CD14-positive monocyte (primary cell): ENCODE measurements around the gene WRNIP1. TPM values are rescaled to one million over a fixed set of nuclear protein-coding genes. Genes with fewer than 3 reads are reported as not detected.
A peak's percentile ranks its signal among the peaks of the same experiment; 100 is the strongest.

Source experiments
- DNase-seq, 3 donors: peaks; one replicate each; pipeline ENCODE4 v3.0.0-alpha.2; 2011 to 2022
- H2AFZ ChIP-seq: 2 replicates; pipeline ENCODE4 v1.6.0; 2012; ENCODE audit warnings: mild to moderate bottlenecking, low read depth, low read length, inconsistent platforms; ENCODE audit not compliant: insufficient read depth, poor library complexity, severe bottlenecking
- H3K27ac ChIP-seq, 2 donors: 1 replicate in 1 of 2; 2 replicates in 1 of 2; pipeline ENCODE4 v1.5.1; 2012 to 2013; ENCODE audit warnings: low read length in 2 of 2, control low read depth in 1 of 2, inconsistent platforms in 1 of 2, low read depth in 1 of 2, mild to moderate bottlenecking in 1 of 2
- H3K27me3 ChIP-seq, 2 donors: one replicate each; pipeline versions ENCODE4 v1.6.0 to v1.6.1; 2011 to 2013; ENCODE audit warnings: low read length in 2 of 2; ENCODE audit not compliant: control insufficient read depth in 2 of 2, insufficient read depth in 2 of 2
- H3K36me3 ChIP-seq, 2 donors: replicated peaks in 1 of 2; 1 replicate in 1 of 2; 2 replicates in 1 of 2; pipeline versions ENCODE4 v1.5.1 to v1.6.1; 2012 to 2013; ENCODE audit warnings: low read length in 2 of 2, control low read depth in 1 of 2, inconsistent platforms in 1 of 2, mild to moderate bottlenecking in 1 of 2; ENCODE audit not compliant: insufficient read depth in 2 of 2, control insufficient read depth in 1 of 2
- H3K4me1 ChIP-seq, 2 donors: 1 replicate in 1 of 2; 2 replicates in 1 of 2; pipeline versions ENCODE4 v1.5.1 to v1.6.1; 2012 to 2013; ENCODE audit warnings: low read length in 2 of 2, control low read depth in 1 of 2, inconsistent platforms in 1 of 2, mild to moderate bottlenecking in 1 of 2, moderate library complexity in 1 of 2; ENCODE audit not compliant: insufficient read depth in 2 of 2, control insufficient read depth in 1 of 2
- H3K4me2 ChIP-seq: replicated peaks from 2 replicates; pipeline ENCODE3; 2012; ENCODE audit warnings: low read length, moderate library complexity, mild to moderate bottlenecking; ENCODE audit not compliant: poor library complexity, severe bottlenecking; ENCODE audit errors: extremely low read depth
- H3K4me3 ChIP-seq, 3 experiments: fragments of 200-600 bp in 1 of 3; sonication (generic) in 1 of 3; replicated peaks in 1 of 3; 1 replicate in 2 of 3; 2 replicates in 1 of 3; pipeline ENCODE4 v1.5.1; 2011 to 2013; ENCODE audit warnings: low read length in 3 of 3, mild to moderate bottlenecking in 3 of 3, control low read depth in 2 of 3, low read depth in 2 of 3, inconsistent platforms in 1 of 3, moderate library complexity in 1 of 3
- H3K79me2 ChIP-seq: 2 replicates; pipeline ENCODE4 v1.6.0; 2012; ENCODE audit warnings: mild to moderate bottlenecking, control low read depth, inconsistent platforms, low read length, moderate library complexity; ENCODE audit not compliant: insufficient read depth
- H3K9ac ChIP-seq: 2 replicates; pipeline ENCODE4 v1.6.0; 2017; ENCODE audit warnings: low read length, mild to moderate bottlenecking; ENCODE audit not compliant: insufficient read depth, poor library complexity, severe bottlenecking
- H3K9me3 ChIP-seq, 2 donors: replicated peaks in 1 of 2; 1 replicate in 1 of 2; 2 replicates in 1 of 2; pipeline versions ENCODE4 v1.5.1 to v1.6.1; 2012 to 2013; ENCODE audit warnings: low read length in 2 of 2, control low read depth in 1 of 2; ENCODE audit not compliant: control insufficient read depth in 1 of 2, insufficient read depth in 1 of 2
- H4K20me1 ChIP-seq: 2 replicates; pipeline ENCODE4 v1.6.0; 2012; ENCODE audit warnings: mild to moderate bottlenecking, low read length, control low read depth, moderate library complexity; ENCODE audit not compliant: insufficient read depth
- H3K27ac Mint-ChIP-seq, 7 donors: one replicate each; pipeline ENCODE4 v1.8.0; 2020; ENCODE audit warnings: mild to moderate bottlenecking in 7 of 7, mixed read lengths in 7 of 7, moderate library complexity in 6 of 7, inconsistent platforms in 2 of 7
- H3K27me3 Mint-ChIP-seq, 3 donors: one replicate each; pipeline ENCODE4 v1.8.0; 2021 to 2022; ENCODE audit warnings: low read depth in 3 of 3, mild to moderate bottlenecking in 3 of 3, mixed read lengths in 3 of 3, moderate library complexity in 3 of 3, inconsistent platforms in 1 of 3
- H3K36me3 Mint-ChIP-seq, 2 donors: one replicate each; pipeline ENCODE4 v1.8.0; 2020; ENCODE audit warnings: mixed read lengths in 2 of 2, inconsistent platforms in 1 of 2, mild to moderate bottlenecking in 1 of 2
- H3K4me1 Mint-ChIP-seq: one replicate; pipeline ENCODE4 v1.8.0; 2020; ENCODE audit warnings: mild to moderate bottlenecking, mixed read lengths
- H3K4me3 Mint-ChIP-seq, 2 donors: one replicate each; pipeline ENCODE4 v1.8.0; 2020; ENCODE audit warnings: mild to moderate bottlenecking in 2 of 2, mixed read lengths in 2 of 2, moderate library complexity in 1 of 2
- H3K9me3 Mint-ChIP-seq, 7 donors: one replicate each; pipeline ENCODE4 v1.8.0; 2020 to 2022; ENCODE audit warnings: mixed read lengths in 7 of 7, mild to moderate bottlenecking in 6 of 7, moderate library complexity in 6 of 7, inconsistent platforms in 2 of 7
- WGBS: methylation state at CpG from one replicate; pipeline ENCODE4 v1.1.5; 2013; ENCODE audit warnings: missing lambda C conversion rate; ENCODE audit not compliant: insufficient coverage; 5-methylcytosine and 5-hydroxymethylcytosine counted together
- intact Hi-C, 2 donors: fragments of 100-400 bp; cut with micrococcal nuclease; formaldehyde crosslinking; loops; one replicate each; pipeline versions ENCODE4 v1.15.0 to v1.15.1; 2023
- polyA plus RNA-seq, 3 donors: library from polyadenylated mRNA; depleted of rRNA in 1 of 3; unstranded in 2 of 3; stranded (reverse) in 1 of 3; fragments of 300-500 nt in 2 of 3; fragments of >200 nt in 1 of 3; fragmentation: Illumina TruSeq in 2 of 3; gene quantifications; 1 replicate in 2 of 3; 2 replicates in 1 of 3; pipeline ENCODE4 v1.2.3, GENCODE V29; 2012 to 2021
- TF ChIP-seq, protein P1 (sequence below): fragments of 200-600 bp; IDR thresholded peaks from one replicate; pipeline ENCODE4 v1.8.0; 2022; ENCODE audit warnings: antibody characterized with exemption, mild to moderate bottlenecking

WRNIP1 gene
- polyA plus RNA-seq, 3 donors = 17.5 to 25.8 (median 17.8) TPM

DNA sequence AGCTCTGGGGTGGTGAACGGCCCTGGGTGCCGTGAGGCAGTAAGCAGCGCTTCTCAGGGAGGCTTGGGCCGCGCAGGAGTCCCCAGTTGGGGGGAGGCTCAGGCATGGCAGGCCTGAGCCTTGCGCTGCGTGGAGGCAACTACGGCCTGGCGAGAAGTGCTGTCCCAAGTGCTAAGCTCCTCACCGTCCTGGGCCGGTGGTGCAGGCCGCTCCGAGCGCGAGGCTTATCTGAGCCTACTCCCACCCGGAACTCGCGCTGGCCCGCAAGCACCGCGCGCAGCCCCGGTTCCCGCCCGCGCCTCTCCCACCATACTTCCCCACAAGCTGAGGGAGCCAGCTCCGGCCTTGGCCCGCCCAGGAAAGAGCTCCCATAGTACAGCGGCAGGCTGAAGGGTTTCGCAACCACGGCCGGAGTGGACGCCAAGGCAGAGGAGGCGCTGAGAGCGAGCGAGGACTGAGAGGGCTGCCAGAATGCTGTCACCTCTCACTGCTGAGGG, 1.8 kb upstream of the WRNIP1 start:
- peak overlapping the region; percentile 98 to 99 (median 99) for H3K27ac Mint-ChIP-seq
- WGBS = 85% methylated on average over 23 of the region's 36 CpGs
- peaks cover 0 to 13% (median 2%) of the 10 kb centered on the region in 7 donors for H3K9me3 Mint-ChIP-seq
- no peak overlapping the region for H3K9ac ChIP-seq
- no peaks in the 10 kb centered on the region for H3K27me3 ChIP-seq
- peak overlapping the region; percentile 77 for H3K4me2 ChIP-seq
- peaks cover 35 to 43% of the 10 kb centered on the region in 2 donors for H3K4me1 ChIP-seq
- peak overlapping the region; percentile 68 for H2AFZ ChIP-seq
- H3K79me2 ChIP-seq = peaks cover 29% of the 10 kb centered on the region
- H3K4me3 ChIP-seq = peak overlapping the region in 2 of 3 experiments; percentile 59 to 72
- peak in 2 of 3 donors; percentile 32 for DNase-seq
- peaks cover 36% of the 10 kb centered on the region for H3K4me1 Mint-ChIP-seq
- H3K36me3 ChIP-seq = no peaks in the 10 kb centered on the region
- H3K27ac ChIP-seq = peak overlapping the region; percentile 88 to 89
- H4K20me1 ChIP-seq = peaks cover 21% of the 10 kb centered on the region
- TF ChIP-seq, protein P1, sequence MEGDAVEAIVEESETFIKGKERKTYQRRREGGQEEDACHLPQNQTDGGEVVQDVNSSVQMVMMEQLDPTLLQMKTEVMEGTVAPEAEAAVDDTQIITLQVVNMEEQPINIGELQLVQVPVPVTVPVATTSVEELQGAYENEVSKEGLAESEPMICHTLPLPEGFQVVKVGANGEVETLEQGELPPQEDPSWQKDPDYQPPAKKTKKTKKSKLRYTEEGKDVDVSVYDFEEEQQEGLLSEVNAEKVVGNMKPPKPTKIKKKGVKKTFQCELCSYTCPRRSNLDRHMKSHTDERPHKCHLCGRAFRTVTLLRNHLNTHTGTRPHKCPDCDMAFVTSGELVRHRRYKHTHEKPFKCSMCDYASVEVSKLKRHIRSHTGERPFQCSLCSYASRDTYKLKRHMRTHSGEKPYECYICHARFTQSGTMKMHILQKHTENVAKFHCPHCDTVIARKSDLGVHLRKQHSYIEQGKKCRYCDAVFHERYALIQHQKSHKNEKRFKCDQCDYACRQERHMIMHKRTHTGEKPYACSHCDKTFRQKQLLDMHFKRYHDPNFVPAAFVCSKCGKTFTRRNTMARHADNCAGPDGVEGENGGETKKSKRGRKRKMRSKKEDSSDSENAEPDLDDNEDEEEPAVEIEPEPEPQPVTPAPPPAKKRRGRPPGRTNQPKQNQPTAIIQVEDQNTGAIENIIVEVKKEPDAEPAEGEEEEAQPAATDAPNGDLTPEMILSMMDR = no peak
- peak overlapping the region; percentile 85 to 94 for H3K4me3 Mint-ChIP-seq
- no peaks in the 10 kb centered on the region for H3K27me3 Mint-ChIP-seq
- intact Hi-C loops = loop anchor here (10.0 kb wide), 3 partner anchors 291 to 1169 kb away; partner anchors contain the start of gene GMDS (in 1 of the 2)
- H3K36me3 Mint-ChIP-seq = peaks cover 0 to under 1% of the 10 kb centered on the region in 2 donors
- peaks cover 0 to 6% of the 10 kb centered on the region in 2 donors for H3K9me3 ChIP-seq

DNA sequence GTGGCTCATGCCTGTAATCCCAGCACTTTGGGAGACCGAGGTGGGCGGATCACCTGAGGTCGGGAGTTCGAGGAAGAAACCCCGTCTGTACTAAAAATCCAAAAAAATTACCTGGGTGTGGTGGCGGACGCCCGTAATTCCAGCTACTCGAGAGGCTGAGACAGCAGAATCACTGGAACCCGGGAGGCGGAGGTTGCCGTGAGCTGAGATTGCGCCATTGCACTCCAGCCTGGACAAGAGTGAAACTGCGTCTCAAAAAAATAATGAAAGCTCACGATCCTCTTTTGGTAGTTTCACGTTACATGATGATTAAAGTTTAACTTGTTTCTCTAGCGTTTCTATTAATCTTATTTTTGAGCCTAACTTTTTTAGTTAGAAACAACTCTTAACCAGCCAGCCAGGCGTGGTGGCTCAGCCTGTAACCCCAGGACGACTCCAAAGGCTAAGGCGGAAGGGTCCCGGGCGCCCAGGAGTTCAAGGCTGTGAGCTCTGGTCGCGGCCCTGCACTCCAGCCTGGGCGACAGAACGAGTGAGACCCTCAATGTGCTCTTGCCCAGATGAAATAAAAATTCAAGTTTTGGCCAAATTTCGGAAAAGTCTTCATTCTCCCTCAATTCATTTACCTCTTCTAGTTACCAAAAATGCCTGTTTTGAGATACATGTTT, 1.2 kb upstream of the WRNIP1 start:
- H3K9me3 ChIP-seq = peaks cover 0 to 6% of the 10 kb centered on the region in 2 donors
- Mint-ChIP-seq H3K9me3 (peaks cover 0 to 13% (median 2%) of the 10 kb centered on the region in 7 donors), H3K4me1 (peaks cover 41% of the 10 kb centered on the region), H3K27ac (peak overlapping the region; percentile 98 to 99 (median 99)), H3K4me3 (peak overlapping the region; percentile 85 to 94), H3K27me3 (no peaks in the 10 kb centered on the region), H3K36me3 (peaks cover 0 to 5% of the 10 kb centered on the region in 2 donors)
- peak in 2 of 3 donors; percentile 15 to 46 for DNase-seq
- H3K27me3 ChIP-seq = no peaks in the 10 kb centered on the region
- H3K36me3 ChIP-seq = no peaks in the 10 kb centered on the region
- H2AFZ ChIP-seq = peak overlapping the region; percentile 68
- peak overlapping the region; percentile 59 for H3K9ac ChIP-seq
- TF ChIP-seq, protein P1 = no peak
- peaks cover 35% of the 10 kb centered on the region for H3K79me2 ChIP-seq
- H3K4me3 ChIP-seq = peak overlapping the region; percentile 59 to 72 (median 70)
- H4K20me1 ChIP-seq = peaks cover 27% of the 10 kb centered on the region
- H3K4me2 ChIP-seq = peak overlapping the region; percentile 77
- WGBS = 59% methylated on average over 16 of the region's 27 CpGs
- peaks cover 39 to 49% of the 10 kb centered on the region in 2 donors for H3K4me1 ChIP-seq
- intact Hi-C loops = loop anchor here (10.0 kb wide), 3 partner anchors 291 to 1169 kb away; partner anchors contain the start of gene GMDS (in 1 of the 2)
- H3K27ac ChIP-seq = peak overlapping the region; percentile 88 to 89
